LNCAP (cell line): ENCODE results near the gene GPR63.

Source experiments
- TF ChIP-seq, protein P1 (sequence below): fragments of 450-650 bp; IDR thresholded peaks from 2 replicates; pipeline ENCODE4 v1.5.1; 2017; ENCODE audit warnings: mild to moderate bottlenecking

GPR63 gene

DNA sequence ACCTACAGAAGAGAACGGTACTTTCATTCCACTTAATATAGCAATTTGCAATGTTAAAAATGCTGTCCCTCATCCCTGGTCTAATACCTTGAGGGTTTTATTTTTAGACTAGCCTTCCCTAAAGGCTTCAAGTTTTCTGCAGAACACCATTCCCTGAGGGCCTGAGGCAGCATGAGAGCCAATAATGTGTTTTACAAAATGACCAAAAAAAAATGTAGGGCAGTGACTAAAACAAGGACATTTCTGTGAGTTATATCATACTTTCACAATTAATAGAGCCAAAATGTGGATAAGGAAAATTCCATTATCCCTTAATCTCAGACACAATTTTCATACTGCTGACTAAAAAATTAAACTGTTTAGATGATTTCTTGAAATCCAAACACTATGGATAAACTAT is 22.7 kb downstream of the GPR63 start:
- TF ChIP-seq, protein P1, sequence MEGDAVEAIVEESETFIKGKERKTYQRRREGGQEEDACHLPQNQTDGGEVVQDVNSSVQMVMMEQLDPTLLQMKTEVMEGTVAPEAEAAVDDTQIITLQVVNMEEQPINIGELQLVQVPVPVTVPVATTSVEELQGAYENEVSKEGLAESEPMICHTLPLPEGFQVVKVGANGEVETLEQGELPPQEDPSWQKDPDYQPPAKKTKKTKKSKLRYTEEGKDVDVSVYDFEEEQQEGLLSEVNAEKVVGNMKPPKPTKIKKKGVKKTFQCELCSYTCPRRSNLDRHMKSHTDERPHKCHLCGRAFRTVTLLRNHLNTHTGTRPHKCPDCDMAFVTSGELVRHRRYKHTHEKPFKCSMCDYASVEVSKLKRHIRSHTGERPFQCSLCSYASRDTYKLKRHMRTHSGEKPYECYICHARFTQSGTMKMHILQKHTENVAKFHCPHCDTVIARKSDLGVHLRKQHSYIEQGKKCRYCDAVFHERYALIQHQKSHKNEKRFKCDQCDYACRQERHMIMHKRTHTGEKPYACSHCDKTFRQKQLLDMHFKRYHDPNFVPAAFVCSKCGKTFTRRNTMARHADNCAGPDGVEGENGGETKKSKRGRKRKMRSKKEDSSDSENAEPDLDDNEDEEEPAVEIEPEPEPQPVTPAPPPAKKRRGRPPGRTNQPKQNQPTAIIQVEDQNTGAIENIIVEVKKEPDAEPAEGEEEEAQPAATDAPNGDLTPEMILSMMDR: no peak

DNA sequence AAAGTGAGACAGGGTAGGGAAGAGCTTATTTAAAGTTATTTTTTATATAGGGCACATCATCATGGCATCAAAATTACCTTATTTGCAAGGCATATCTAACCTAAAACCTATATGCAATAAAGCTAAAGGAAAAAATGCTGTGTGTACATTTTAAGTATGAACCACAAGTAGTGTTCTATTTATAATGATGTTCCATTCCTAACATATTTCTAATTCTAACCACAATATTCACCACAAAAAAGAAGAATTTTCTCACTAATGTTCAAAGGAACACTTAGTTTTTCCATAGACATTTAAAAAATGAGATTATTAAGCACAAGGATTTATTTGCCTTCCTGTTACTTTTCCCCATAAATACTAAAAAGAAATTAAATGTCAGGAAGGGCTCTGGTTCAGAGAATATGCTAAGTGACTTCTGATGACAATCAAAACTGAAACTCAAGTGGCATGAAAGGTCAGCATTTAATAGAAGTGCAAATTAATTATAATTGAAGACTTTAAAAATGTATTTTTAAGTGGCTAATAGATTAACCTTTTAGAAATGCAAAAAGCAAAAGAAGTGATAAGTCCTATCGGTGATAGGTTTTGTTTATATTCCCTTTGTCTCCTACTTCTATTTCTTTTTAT is 25.1 kb downstream of the GPR63 start:
- TF ChIP-seq, protein P1: no peak

DNA sequence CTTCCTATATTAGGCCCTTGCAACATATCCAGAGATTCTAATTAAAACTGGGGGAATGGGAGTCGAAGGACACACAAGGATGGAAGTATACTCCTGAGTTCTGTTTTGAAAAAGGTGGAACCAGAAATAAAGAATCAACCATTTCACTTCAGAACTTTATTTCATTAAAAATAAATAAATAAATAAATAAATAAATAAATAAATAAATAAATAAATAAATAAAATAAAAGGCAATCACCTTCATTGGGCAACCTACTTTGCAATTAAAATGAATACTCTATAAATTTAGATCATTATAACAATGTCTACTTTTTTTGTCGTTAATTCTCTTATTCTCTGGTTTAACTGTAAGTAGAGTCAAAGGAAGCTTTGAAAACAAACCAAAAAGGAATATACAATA is 25.6 kb downstream of the GPR63 start:
- TF ChIP-seq, protein P1: no peak

DNA sequence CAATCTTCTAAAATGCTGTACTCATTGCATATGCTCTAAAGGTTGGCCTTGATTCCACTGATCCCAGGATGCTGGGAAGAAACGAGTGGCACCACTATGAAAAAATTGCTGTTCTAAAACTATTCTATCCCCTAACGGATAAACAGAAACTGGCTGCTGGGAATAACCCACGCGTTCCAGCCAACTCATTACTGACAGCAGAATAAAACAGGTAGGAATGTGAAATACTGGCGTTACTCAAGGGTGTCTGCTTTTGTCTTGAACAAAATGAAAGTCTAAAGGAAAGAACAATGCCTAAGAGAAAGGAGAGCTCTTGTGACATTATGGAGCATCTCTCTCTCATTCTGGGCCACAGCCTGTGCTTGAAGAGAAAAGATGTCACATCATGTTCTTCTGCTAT is 26.1 kb downstream of the GPR63 start:
- TF ChIP-seq, protein P1: no peak

DNA sequence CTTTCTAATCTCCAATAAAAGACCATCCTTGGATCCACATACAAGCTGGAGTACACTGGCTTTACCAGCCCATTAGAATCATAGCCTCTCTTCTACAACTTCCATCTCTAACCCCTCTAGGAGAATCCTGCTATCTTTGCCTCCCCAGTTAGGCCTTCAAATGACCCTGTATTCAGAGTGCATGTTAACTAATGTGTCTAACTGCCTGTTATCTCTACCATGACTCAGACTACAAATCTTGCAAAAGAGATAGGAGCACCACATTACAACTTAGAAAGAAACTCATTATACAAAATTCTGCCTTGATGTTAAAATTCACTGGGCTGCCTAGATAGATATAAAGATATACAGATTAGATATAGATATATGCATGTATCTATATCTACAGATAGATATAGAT is 28.2 kb downstream of the GPR63 start:
- TF ChIP-seq, protein P1: no peak

DNA sequence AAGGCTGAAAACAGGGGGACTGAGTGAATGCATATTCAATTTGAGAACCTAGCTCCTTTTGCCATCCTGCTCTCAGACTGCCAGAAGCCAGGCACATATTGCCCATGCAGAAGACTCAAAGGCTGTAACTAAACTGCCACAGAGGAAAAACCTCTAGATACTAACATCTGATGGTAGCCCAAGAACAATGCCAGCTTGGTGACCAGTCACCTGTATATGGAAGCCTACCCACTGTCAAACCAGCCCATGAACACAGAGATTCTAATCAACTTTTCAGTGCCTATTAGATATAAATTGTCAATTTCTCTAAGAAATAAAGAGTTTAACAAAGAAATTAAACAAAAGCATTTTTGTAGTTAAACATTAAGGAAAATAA is 34.2 kb downstream of the GPR63 start:
- TF ChIP-seq, protein P1: no peak

DNA sequence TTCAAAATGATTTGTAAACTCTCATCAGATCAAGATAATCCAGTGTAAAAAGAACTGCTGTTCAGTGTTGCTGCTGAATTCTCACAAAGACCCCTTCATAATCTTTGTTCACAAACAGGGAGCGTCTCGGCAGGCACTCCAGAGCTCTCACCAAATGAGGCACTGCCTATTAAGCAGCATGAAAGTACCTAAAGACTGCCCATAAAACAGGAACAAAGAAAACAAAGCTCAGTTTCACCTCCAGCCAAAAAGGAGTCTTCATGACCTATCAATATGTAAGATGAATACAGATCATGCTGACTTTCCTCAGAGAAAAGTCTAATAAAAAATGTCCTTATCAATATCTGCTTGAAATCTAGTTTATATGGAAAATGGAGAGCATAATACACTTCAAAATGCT is 41.8 kb downstream of the GPR63 start:
- TF ChIP-seq, protein P1: no peak

DNA sequence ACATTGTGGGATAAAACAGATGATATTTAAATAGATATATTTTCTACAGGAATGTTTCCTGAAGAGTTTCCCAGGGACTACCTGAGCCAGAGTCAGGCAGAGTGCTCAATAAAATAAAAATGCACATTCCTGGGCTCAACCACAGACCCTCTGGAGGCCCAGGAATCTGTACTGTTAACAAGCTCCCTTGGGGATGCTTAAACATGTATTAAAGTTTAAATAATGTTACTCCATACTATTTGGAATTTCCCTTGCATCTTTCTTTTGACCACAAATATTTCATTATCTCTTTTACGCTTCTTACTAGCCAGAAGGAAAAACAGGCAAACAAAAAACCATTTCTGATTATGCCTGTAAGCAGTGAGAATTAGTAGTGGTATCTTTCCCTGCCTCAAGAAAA is 42.3 kb downstream of the GPR63 start:
- TF ChIP-seq, protein P1: no peak
